ENCODE measurements around the gene HIBADH.
"Not testable (repeated sequence)": the region's sequence is repeated elsewhere in the genome, so short reads cannot be mapped to it uniquely, and the experiment has no call there.

HIBADH gene

DNA sequence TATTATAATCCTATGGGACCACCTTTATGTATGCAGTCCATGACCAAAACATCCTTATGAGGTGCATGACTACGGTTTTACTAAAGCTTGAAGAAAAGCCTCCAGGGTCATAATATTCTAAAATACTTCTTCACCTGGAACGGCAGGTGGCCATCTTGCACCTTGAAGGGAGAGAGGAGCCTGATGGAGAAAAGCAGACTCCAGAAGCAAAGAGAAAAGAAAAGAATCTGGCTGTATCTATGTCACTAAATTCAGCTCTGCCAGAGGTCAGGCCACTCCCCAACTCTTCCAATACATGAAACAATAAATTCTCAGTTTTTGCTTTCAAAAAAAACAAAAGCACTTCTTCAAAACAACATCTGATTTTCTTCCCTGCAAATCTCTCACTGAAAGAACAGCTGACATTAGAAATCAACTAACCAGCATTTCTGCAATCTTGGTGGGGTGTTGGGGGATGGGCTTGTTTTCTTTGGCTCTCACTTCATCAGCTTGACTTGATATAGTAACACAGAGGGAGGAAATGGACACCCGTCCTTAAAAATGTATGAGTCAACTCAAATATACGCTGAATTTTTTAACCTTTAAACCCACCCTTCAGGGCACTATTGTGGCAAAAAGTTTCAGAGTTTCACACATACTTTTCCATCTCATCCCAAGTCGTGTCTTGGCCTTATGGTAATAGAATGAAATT, 21.7 kb downstream of the HIBADH start:
- Histone ChIP-seq H3K36me3 (ENCODE audit: control insufficient read depth, insufficient read depth, low read length) (no peaks in the 10 kb centered on the region), H3K27me3 (ENCODE audit: control insufficient read depth, insufficient read depth, low read length, poor library complexity, severe bottlenecking) (no peaks in the 10 kb centered on the region), H3K4me3 (ENCODE audit: insufficient read depth, low read depth, low read length) (no peak overlapping the region), H3K9me3 (ENCODE audit: control insufficient read depth, low read length) (no peaks in the 10 kb centered on the region), H3K27ac (ENCODE audit: insufficient read depth, low read depth, low read length, poor library complexity, severe bottlenecking) (no peak overlapping the region), H3K4me1 (ENCODE audit: control insufficient read depth, insufficient read depth, low read length) (peaks cover 11% of the 10 kb centered on the region)
- 69 to 88% methylated on average over 3 to 5 of the region's 5 CpGs for WGBS, 2 experiments

DNA sequence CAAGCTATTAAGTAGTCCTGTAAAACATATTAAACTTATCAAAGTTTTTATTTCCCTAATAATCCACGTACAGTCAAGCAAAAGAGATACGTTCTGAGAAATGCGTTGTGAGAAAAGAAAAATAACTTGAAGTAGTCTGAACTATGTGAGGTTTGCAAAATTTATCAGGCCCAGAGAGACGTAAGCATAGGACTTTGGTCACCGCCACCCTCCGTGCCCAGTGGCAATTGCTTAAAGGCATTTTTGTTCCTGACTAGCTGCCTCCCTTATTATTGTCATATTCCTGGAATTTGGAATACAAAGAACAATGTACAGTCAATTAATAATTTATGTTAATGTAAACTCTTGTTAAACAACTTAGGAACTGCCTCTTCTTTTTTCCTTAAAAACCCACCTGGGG, 22.8 kb downstream of the HIBADH start:
- WGBS, 2 experiments = 96% methylated on average over 6 of the region's 6 CpGs
- Histone ChIP-seq H3K36me3 (ENCODE audit: control insufficient read depth, insufficient read depth, low read length) (no peaks in the 10 kb centered on the region), H3K27me3 (ENCODE audit: control insufficient read depth, insufficient read depth, low read length, poor library complexity, severe bottlenecking) (no peaks in the 10 kb centered on the region), H3K4me1 (ENCODE audit: control insufficient read depth, insufficient read depth, low read length) (peaks cover 11% of the 10 kb centered on the region), H3K27ac (ENCODE audit: insufficient read depth, low read depth, low read length, poor library complexity, severe bottlenecking) (no peak overlapping the region), H3K4me3 (ENCODE audit: insufficient read depth, low read depth, low read length) (no peak overlapping the region), H3K9me3 (ENCODE audit: control insufficient read depth, low read length) (no peaks in the 10 kb centered on the region)

DNA sequence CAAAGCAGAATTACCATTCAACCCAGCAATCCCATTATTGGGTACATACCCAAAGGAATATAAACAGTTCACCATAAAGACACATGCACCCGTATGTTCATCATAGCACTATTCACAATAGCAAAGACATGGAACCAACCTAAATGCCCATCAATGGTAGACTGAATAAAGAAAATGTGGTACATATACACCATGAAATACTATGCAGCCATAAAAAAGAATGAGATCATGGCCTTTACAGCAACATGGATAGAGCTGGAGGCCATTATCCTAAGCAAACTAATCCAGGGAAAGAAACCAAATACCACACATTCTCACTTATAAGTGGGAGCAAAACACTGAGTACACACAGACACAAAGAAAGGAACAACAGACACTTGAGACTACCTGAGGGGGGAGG, 23.6 kb downstream of the HIBADH start:
- 86 to 100% methylated on average over 1 of the region's 1 CpG for WGBS, 2 experiments
- H3K4me3 ChIP-seq (ENCODE audit: insufficient read depth, low read depth, low read length); H3K27ac ChIP-seq (ENCODE audit: insufficient read depth, low read depth, low read length, poor library complexity, severe bottlenecking); H3K27me3 ChIP-seq (ENCODE audit: control insufficient read depth, insufficient read depth, low read length, poor library complexity, severe bottlenecking); H3K9me3 ChIP-seq (ENCODE audit: control insufficient read depth, low read length); H3K36me3 ChIP-seq (ENCODE audit: control insufficient read depth, insufficient read depth, low read length): not testable (repeated sequence)
- peaks cover 11% of the 10 kb centered on the region for H3K4me1 ChIP-seq (ENCODE audit: control insufficient read depth, insufficient read depth, low read length)

DNA sequence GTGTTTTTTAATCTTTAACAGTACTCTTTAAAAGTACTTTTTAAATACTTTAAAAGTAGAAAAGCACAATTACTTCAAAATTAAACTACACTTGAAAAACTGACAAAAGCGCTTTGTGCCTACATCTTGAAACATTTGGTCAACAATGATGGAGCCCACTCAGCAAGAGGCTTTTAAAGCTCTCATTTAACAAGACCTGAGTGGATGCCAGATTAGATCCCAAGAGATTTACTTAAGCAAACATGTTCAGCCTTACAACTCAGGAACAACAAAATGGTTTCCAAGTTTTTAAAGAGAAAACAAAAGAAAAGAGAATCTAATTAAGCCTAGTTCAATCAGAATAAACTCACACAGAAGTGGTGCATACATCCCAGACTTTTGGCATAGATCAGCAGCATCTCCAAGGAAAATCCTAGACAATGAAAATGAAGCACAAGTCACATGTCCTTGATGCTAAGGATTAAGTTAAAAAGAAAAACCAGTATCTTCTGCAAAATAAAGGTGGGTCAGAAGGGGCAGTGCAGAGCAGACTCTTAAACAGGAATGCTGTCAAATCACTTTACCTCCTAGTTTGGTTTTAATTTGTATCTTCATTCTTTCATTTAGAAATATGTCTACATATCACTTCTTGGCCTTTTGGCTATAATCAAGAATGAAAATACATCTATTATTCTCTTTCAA, 26.2 kb downstream of the HIBADH start:
- H3K36me3 ChIP-seq (ENCODE audit: control insufficient read depth, insufficient read depth, low read length) = no peaks in the 10 kb centered on the region
- H3K4me1 ChIP-seq (ENCODE audit: control insufficient read depth, insufficient read depth, low read length) = peaks cover 6% of the 10 kb centered on the region
- no peak overlapping the region for H3K27ac ChIP-seq (ENCODE audit: insufficient read depth, low read depth, low read length, poor library complexity, severe bottlenecking)
- no peaks in the 10 kb centered on the region for H3K27me3 ChIP-seq (ENCODE audit: control insufficient read depth, insufficient read depth, low read length, poor library complexity, severe bottlenecking)
- WGBS, 2 experiments = 82 to 84% methylated on average over 1 of the region's 1 CpG
- no peaks in the 10 kb centered on the region for H3K9me3 ChIP-seq (ENCODE audit: control insufficient read depth, low read length)
- H3K4me3 ChIP-seq (ENCODE audit: insufficient read depth, low read depth, low read length) = no peak overlapping the region

DNA sequence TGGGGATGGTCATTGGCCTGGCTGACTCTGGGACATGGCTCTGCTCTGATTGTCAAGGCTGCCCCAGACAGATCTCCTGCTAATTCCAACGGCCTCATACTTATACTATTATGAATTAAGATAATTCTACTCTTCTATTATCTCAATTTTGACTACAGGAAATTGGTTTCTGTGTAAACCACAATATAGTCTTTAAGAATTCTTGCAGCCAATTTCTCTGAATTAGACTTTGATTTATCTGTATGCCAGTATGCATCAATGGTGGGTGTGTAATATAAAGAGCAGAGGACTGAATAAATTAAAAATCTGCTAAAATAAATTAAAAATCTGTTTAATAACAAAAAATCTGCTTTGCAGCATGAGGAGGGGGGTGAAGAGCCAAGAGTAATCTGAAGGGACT, 27.0 kb downstream of the HIBADH start:
- Histone ChIP-seq H3K27me3 (ENCODE audit: control insufficient read depth, insufficient read depth, low read length, poor library complexity, severe bottlenecking) (no peaks in the 10 kb centered on the region), H3K27ac (ENCODE audit: insufficient read depth, low read depth, low read length, poor library complexity, severe bottlenecking) (peak overlapping the region; percentile 38), H3K36me3 (ENCODE audit: control insufficient read depth, insufficient read depth, low read length) (no peaks in the 10 kb centered on the region), H3K4me1 (ENCODE audit: control insufficient read depth, insufficient read depth, low read length) (no peaks in the 10 kb centered on the region), H3K9me3 (ENCODE audit: control insufficient read depth, low read length) (no peaks in the 10 kb centered on the region), H3K4me3 (ENCODE audit: insufficient read depth, low read depth, low read length) (no peak overlapping the region)
- WGBS, 2 experiments = no CpG with 5 or more reads among the region's 1 CpG

DNA sequence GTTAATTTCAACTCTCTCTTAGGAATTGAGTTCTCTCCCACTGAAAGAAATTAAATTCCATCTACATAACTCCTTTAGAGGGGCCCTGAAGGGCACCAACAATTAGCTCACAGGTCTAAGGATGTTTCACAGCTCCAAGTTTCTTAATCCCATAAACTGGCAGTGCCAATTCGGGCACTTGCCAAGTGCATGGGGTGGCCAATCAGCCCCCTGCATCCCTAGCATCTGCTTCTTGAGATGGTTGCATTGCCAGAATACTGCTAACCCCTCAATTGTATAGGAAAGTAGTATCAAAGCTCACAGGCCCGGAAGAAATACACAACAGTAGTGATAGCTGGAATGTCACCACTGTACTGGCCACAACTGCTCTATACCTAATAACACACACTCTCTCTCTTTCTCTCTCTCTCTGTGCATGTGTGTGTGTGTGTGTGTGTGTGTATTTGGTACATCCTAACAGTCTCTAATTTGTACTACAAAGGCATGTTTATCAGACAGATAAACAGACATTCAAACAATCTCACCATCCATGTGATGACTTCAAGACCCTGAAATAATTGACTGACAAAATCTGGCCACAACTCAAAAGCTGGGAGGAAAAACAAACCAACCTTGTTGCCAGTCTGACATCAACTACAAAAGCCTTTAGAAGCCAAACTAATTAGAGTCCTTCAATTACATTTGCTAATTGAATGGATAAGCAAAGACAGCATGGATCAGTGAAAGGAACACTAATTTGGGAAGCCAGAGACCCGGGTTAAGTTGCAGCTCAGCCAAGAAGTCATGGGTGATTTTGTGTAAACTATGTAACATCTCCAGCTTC, 27.8 kb downstream of the HIBADH start:
- no peak overlapping the region for H3K27ac ChIP-seq (ENCODE audit: insufficient read depth, low read depth, low read length, poor library complexity, severe bottlenecking)
- no peak overlapping the region for H3K4me3 ChIP-seq (ENCODE audit: insufficient read depth, low read depth, low read length)
- no peaks in the 10 kb centered on the region for H3K27me3 ChIP-seq (ENCODE audit: control insufficient read depth, insufficient read depth, low read length, poor library complexity, severe bottlenecking)
- 76 to 80% methylated on average over 3 of the region's 3 CpGs for WGBS, 2 experiments
- no peaks in the 10 kb centered on the region for H3K9me3 ChIP-seq (ENCODE audit: control insufficient read depth, low read length)
- H3K36me3 ChIP-seq (ENCODE audit: control insufficient read depth, insufficient read depth, low read length) = no peaks in the 10 kb centered on the region
- no peaks in the 10 kb centered on the region for H3K4me1 ChIP-seq (ENCODE audit: control insufficient read depth, insufficient read depth, low read length)

DNA sequence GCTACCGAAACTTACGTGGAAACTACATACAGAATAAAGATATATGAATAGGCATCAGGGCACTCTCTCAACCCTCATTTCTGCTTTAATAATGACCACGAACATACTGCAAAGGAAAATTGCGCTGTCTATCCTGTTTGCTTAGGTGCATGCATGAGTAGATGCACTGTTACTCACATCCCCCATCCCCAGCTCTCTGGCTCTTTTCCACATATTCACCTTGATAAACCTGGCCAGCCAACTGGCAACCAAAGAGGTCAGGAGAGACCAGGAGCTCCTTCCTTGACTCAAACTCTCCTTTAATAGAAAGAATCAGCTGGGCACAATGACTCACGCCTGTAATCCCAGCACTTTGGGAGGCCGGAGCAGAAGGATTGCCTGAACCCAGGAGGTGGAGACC, 29.6 kb downstream of the HIBADH start:
- WGBS, 2 experiments = 81 to 94% methylated on average over 4 to 6 of the region's 6 CpGs
- H3K27ac ChIP-seq (ENCODE audit: insufficient read depth, low read depth, low read length, poor library complexity, severe bottlenecking) = no peak overlapping the region
- no peaks in the 10 kb centered on the region for H3K36me3 ChIP-seq (ENCODE audit: control insufficient read depth, insufficient read depth, low read length)
- no peak overlapping the region for H3K4me3 ChIP-seq (ENCODE audit: insufficient read depth, low read depth, low read length)
- no peaks in the 10 kb centered on the region for H3K27me3 ChIP-seq (ENCODE audit: control insufficient read depth, insufficient read depth, low read length, poor library complexity, severe bottlenecking)
- no peaks in the 10 kb centered on the region for H3K9me3 ChIP-seq (ENCODE audit: control insufficient read depth, low read length)
- H3K4me1 ChIP-seq (ENCODE audit: control insufficient read depth, insufficient read depth, low read length) = no peaks in the 10 kb centered on the region

DNA sequence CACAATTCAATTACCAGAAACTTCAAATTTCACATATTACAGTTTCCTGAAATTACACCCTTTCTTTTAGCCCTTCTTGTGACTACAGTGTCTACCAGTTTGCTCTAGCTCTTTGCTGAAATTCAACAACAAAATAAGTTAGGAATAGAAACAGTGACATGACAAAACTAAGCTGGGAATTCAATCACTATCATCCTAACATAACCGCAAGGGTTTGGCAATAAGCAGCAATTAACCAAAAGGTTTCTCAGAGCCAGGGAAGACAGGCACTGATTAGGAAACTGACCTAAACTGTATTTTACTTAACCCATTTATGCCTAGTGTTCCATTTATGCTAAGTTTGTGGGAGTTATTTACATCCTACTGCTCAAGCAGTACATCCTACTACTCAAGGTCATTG, 31.3 kb downstream of the HIBADH start:
- WGBS, 2 experiments = 97 to 100% methylated on average over 1 of the region's 1 CpG
- Histone ChIP-seq H3K27ac (ENCODE audit: insufficient read depth, low read depth, low read length, poor library complexity, severe bottlenecking) (no peak overlapping the region), H3K36me3 (ENCODE audit: control insufficient read depth, insufficient read depth, low read length) (no peaks in the 10 kb centered on the region), H3K4me3 (ENCODE audit: insufficient read depth, low read depth, low read length) (no peak overlapping the region), H3K4me1 (ENCODE audit: control insufficient read depth, insufficient read depth, low read length) (no peaks in the 10 kb centered on the region), H3K9me3 (ENCODE audit: control insufficient read depth, low read length) (no peaks in the 10 kb centered on the region), H3K27me3 (ENCODE audit: control insufficient read depth, insufficient read depth, low read length, poor library complexity, severe bottlenecking) (no peaks in the 10 kb centered on the region)

DNA sequence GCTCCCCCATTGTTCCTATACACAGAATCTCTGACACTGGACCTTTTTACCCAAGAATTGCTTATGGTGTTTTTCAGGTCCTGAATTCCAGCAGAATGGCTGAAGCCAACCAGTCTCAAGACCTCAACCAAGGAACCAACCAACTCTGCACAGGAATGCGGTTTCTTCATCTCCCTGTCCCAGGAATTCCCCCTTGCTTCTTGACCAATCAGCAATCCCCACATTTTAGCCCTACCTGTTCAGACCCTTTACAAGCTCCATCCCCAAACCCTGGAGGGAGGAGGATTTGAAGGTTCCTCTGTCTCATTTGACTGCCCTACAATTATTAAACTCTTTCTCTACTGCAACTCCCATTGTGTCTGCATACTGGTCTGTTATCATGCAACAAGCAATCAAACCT, 35.5 kb downstream of the HIBADH start:
- no peaks in the 10 kb centered on the region for H3K36me3 ChIP-seq (ENCODE audit: control insufficient read depth, insufficient read depth, low read length)
- 89 to 95% methylated on average over 1 of the region's 1 CpG for WGBS, 2 experiments
- no peaks in the 10 kb centered on the region for H3K27me3 ChIP-seq (ENCODE audit: control insufficient read depth, insufficient read depth, low read length, poor library complexity, severe bottlenecking)
- H3K9me3 ChIP-seq (ENCODE audit: control insufficient read depth, low read length) = no peaks in the 10 kb centered on the region
- H3K27ac ChIP-seq (ENCODE audit: insufficient read depth, low read depth, low read length, poor library complexity, severe bottlenecking) = no peak overlapping the region
- H3K4me1 ChIP-seq (ENCODE audit: control insufficient read depth, insufficient read depth, low read length) = no peaks in the 10 kb centered on the region
- H3K4me3 ChIP-seq (ENCODE audit: insufficient read depth, low read depth, low read length) = no peak overlapping the region

DNA sequence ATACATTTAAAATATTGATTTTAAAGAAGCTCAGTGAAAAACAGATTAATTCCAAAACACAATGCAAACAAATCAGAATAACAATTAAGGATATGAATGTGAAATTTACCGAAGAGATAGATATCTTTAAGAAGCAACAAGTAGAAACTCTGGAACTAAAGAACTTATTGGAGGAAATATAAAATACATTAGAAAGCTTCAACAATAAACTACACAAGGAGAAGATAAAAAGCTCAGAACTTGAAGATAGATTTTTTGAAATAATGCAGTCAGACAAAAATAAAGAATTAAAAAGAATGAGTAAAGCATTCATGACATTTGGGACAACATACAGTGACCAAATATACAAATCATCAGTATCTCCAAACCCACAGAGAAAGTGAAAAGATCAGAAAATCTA, 43.2 kb downstream of the HIBADH start:
- Histone ChIP-seq H3K9me3 (ENCODE audit: control insufficient read depth, low read length) (no peaks in the 10 kb centered on the region), H3K4me1 (ENCODE audit: control insufficient read depth, insufficient read depth, low read length) (no peaks in the 10 kb centered on the region), H3K4me3 (ENCODE audit: insufficient read depth, low read depth, low read length) (no peak overlapping the region), H3K27me3 (ENCODE audit: control insufficient read depth, insufficient read depth, low read length, poor library complexity, severe bottlenecking) (no peaks in the 10 kb centered on the region), H3K27ac (ENCODE audit: insufficient read depth, low read depth, low read length, poor library complexity, severe bottlenecking) (no peak overlapping the region), H3K36me3 (ENCODE audit: control insufficient read depth, insufficient read depth, low read length) (peaks cover 33% of the 10 kb centered on the region)
- no CpG with 5 or more reads among the region's 1 CpG for WGBS, 2 experiments
